ENCODE results near the gene GRAMD1B.

DNA sequence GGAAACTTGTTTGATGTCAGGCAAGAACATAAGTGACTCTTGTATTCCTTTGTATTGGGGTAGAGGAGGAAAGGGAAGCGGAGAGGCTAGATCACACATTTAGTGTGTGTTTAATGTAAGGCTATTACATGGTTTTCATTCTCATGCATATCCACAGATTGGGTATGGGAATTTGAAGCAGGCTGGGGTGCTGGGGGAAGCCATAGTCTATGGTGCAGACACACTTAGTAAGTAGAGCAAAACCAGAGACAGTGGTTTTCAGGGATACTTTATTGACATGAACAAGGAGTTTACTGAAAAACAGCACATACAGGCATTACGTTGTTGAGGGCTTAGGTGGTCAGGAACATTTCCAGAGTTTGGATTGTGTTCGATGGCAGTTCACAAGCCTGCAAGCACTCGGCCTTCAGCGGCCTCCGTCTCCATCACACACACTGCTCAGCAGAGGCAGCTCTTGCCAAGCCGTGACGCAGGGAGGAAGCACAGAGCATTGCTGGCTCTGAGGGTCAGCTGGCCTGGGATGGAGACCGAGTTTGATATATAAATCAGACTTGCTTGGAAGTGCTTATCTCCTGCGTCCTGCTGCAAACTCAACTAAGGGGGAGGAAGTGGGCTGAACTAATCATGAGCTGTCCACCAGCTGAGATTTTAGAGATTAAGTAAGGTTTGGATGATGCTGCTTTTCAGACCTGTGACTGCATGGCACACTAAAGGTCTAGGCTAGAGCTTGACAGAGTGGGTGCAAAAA is 199.0 kb downstream of the GRAMD1B start:
- no peak for TF ChIP-seq POLR2A (IDR thresholded peaks at IDR 0.05)
- TF ChIP-seq, protein P1, sequence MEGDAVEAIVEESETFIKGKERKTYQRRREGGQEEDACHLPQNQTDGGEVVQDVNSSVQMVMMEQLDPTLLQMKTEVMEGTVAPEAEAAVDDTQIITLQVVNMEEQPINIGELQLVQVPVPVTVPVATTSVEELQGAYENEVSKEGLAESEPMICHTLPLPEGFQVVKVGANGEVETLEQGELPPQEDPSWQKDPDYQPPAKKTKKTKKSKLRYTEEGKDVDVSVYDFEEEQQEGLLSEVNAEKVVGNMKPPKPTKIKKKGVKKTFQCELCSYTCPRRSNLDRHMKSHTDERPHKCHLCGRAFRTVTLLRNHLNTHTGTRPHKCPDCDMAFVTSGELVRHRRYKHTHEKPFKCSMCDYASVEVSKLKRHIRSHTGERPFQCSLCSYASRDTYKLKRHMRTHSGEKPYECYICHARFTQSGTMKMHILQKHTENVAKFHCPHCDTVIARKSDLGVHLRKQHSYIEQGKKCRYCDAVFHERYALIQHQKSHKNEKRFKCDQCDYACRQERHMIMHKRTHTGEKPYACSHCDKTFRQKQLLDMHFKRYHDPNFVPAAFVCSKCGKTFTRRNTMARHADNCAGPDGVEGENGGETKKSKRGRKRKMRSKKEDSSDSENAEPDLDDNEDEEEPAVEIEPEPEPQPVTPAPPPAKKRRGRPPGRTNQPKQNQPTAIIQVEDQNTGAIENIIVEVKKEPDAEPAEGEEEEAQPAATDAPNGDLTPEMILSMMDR (IDR thresholded peaks at IDR 0.05): no peak
